22Rv1 (cell line): ENCODE measurements around the gene NDRG2.

Experiments
- ZFX ChIP-seq: fragments of 450-650 bp; IDR thresholded peaks from 2 replicates; pipeline ENCODE4 v1.6.1; 2017; ENCODE audit warnings: antibody characterized with exemption, borderline replicate concordance
- TF ChIP-seq, protein P1 (sequence below): fragments of 450-650 bp; IDR thresholded peaks from 2 replicates; pipeline ENCODE4 v1.5.1; 2017; ENCODE audit warnings: mild to moderate bottlenecking

DNA sequence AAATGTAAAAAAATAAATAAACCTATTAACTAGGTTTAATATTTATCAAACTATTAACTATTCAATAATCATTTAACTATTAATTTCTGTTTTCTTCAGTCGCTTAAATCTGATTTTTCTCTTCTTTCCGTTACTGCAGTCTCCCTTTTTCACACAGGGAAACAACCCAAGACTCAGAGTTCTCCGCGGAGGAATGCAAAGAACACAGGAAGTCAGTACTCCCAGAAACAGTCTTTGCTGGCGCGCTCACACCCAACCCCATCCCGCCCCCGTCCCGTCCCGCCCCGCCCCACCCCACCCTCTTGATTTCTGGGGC, 35.4 kb downstream of the NDRG2 start:
- TF ChIP-seq, protein P1, sequence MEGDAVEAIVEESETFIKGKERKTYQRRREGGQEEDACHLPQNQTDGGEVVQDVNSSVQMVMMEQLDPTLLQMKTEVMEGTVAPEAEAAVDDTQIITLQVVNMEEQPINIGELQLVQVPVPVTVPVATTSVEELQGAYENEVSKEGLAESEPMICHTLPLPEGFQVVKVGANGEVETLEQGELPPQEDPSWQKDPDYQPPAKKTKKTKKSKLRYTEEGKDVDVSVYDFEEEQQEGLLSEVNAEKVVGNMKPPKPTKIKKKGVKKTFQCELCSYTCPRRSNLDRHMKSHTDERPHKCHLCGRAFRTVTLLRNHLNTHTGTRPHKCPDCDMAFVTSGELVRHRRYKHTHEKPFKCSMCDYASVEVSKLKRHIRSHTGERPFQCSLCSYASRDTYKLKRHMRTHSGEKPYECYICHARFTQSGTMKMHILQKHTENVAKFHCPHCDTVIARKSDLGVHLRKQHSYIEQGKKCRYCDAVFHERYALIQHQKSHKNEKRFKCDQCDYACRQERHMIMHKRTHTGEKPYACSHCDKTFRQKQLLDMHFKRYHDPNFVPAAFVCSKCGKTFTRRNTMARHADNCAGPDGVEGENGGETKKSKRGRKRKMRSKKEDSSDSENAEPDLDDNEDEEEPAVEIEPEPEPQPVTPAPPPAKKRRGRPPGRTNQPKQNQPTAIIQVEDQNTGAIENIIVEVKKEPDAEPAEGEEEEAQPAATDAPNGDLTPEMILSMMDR, result no peak
- TF ChIP-seq ZFX, result no peak
